HepG2 (cell line): ENCODE data around the gene BTN1A1. TPM values are rescaled to one million over a fixed set of nuclear protein-coding genes. Genes with fewer than 3 reads are reported as not detected.

Experiments
- BRF2 ChIP-seq: sonication (generic); formaldehyde crosslinking; IDR thresholded peaks from 2 replicates; pipeline ENCODE4 v1.8.1; 2022; ENCODE audit warnings: mild to moderate bottlenecking, missing genetic modification reagents
- FOSL1 ChIP-seq: sonication (generic); formaldehyde crosslinking; IDR thresholded peaks from 2 replicates; pipeline ENCODE4 v1.9.0; 2021; ENCODE audit warnings: missing genetic modification reagents, borderline replicate concordance
- FOXK2 ChIP-seq: fragments of 450-650 bp; IDR thresholded peaks from 2 replicates; pipeline ENCODE4 v1.6.1; 2016
- HDAC2 ChIP-seq: sonication (generic); formaldehyde crosslinking; IDR thresholded peaks from 2 replicates; pipeline ENCODE4 v1.4.0; 2020; ENCODE audit warnings: missing genetic modification reagents
- KLF9 ChIP-seq: IDR thresholded peaks from 2 replicates; pipeline ENCODE4 v1.6.1; 2016; ENCODE audit warnings: low read depth
- MLXIP ChIP-seq: sonication (generic); formaldehyde crosslinking; IDR thresholded peaks from 2 replicates; pipeline ENCODE4 v1.9.0; 2021; ENCODE audit warnings: missing genetic modification reagents, borderline replicate concordance
- NONO ChIP-seq, 2 experiments: fragments of 450-650 bp in 1 of 2; sonication (generic) in 1 of 2; formaldehyde crosslinking in 1 of 2; IDR thresholded peaks in 1 of 2; conservative IDR thresholded peaks in 1 of 2; 2 replicates each; pipeline versions ENCODE4 v1.6.1 to v1.8.0; 2017 to 2022; ENCODE audit warnings: mild to moderate bottlenecking in 1 of 2, missing genetic modification reagents in 1 of 2, moderate library complexity in 1 of 2
- NR2F1 ChIP-seq, 2 experiments: fragments of 450-650 bp in 1 of 2; formaldehyde crosslinking in 1 of 2; IDR thresholded peaks; 2 replicates each; pipeline versions ENCODE4 v1.5.0 to v1.6.1; 2016 to 2020; ENCODE audit warnings: mild to moderate bottlenecking in 1 of 2, missing compliant biosample characterization in 1 of 2, missing genetic modification reagents in 1 of 2, moderate library complexity in 1 of 2
- SAP130 ChIP-seq: IDR thresholded peaks from 2 replicates; pipeline ENCODE4 v1.6.1; 2016; ENCODE audit warnings: low read depth
- ZBTB49 ChIP-seq: sonication (generic); formaldehyde crosslinking; IDR thresholded peaks from 2 replicates; pipeline ENCODE4 v1.4.0; 2020; ENCODE audit warnings: missing genetic modification reagents, borderline replicate concordance
- ZNF18 ChIP-seq: sonication (generic); formaldehyde crosslinking; IDR thresholded peaks from 2 replicates; pipeline ENCODE4 v1.8.0; 2022; ENCODE audit warnings: mild to moderate bottlenecking, missing genetic modification reagents; ENCODE audit not compliant: insufficient replicate concordance
- ZNF354B ChIP-seq: sonication (generic); formaldehyde crosslinking; IDR thresholded peaks from 2 replicates; pipeline ENCODE4 v1.8.0; 2022; ENCODE audit warnings: mild to moderate bottlenecking, missing genetic modification reagents
- ZNF484 ChIP-seq: sonication (generic); formaldehyde crosslinking; IDR thresholded peaks from 2 replicates; pipeline ENCODE4 v1.5.1; 2020; ENCODE audit warnings: mild to moderate bottlenecking, low read depth, missing genetic modification reagents, borderline replicate concordance
- ZNF562 ChIP-seq: sonication (generic); formaldehyde crosslinking; IDR thresholded peaks from 2 replicates; pipeline ENCODE4 v1.8.0; 2022; ENCODE audit warnings: missing genetic modification reagents, borderline replicate concordance
- ZNF563 ChIP-seq: sonication (generic); formaldehyde crosslinking; IDR thresholded peaks from 2 replicates; pipeline ENCODE4 v1.8.0; 2022; ENCODE audit warnings: mild to moderate bottlenecking, moderate library complexity, missing genetic modification reagents
- ZNF570 ChIP-seq: sonication (generic); formaldehyde crosslinking; IDR thresholded peaks from 2 replicates; pipeline ENCODE4 v1.4.0; 2020; ENCODE audit warnings: mild to moderate bottlenecking, missing genetic modification reagents, borderline replicate concordance
- ZNF660 ChIP-seq: sonication (generic); formaldehyde crosslinking; IDR thresholded peaks from 2 replicates; pipeline ENCODE4 v1.5.1; 2020; ENCODE audit warnings: mild to moderate bottlenecking, low read depth, missing genetic modification reagents, borderline replicate concordance
- ZNF709 ChIP-seq: sonication (generic); formaldehyde crosslinking; IDR thresholded peaks from 2 replicates; pipeline ENCODE4 v1.5.0; 2020; ENCODE audit warnings: mild to moderate bottlenecking, missing genetic modification reagents
- polyA plus RNA-seq, 8 experiments: library from polyadenylated mRNA; depleted of rRNA in 3 of 8; stranded (reverse) in 7 of 8; unstranded in 1 of 8; fragments of >200 nt; fragmentation: Illumina TruSeq in 4 of 8; extraction: Trizol in 4 of 8; gene quantifications; 2 replicates each; pipeline versions ENCODE4 v1.2.1 to v1.2.3, GENCODE V29; 2011 to 2016; ENCODE audit warnings: low read depth in 4 of 8, missing spikeins in 1 of 8, mixed read lengths in 1 of 8; ENCODE audit not compliant: insufficient read depth in 1 of 8
- total RNA-seq, 5 experiments: library from RNA; depleted of rRNA; stranded (reverse); fragments of >200 nt; fragmentation: Illumina TruSeq; extraction: Trizol; gene quantifications; 2 replicates each; pipeline ENCODE4 v1.2.3, GENCODE V29; 2016; ENCODE audit warnings: low read depth in 1 of 5

BTN1A1 gene
- total and polyA plus RNA-seq, 2 of the 13 experiments (the other 11 are each of a cell fraction or from before 2014, with no cell fraction given) = 0.04 TPM; not detected in 1

GRCh38 chr6:26532699-26533531, 32.8 kb downstream of the BTN1A1 start (continued):
- TF ChIP-seq MLXIP (CRISPR knock-in tag) (no peak), NONO (IDR thresholded peaks at IDR 0.05) (no peak), NONO (CRISPR knock-in tag; conservative IDR thresholded peaks at IDR 0.05) (peak; percentile 62; the same call in 1 of the 2 replicates), BRF2 (CRISPR knock-in tag) (peak; percentile 77; the same call in 1 of the 2 replicates), ZNF562 (CRISPR knock-in tag) (no peak), ZBTB49 (CRISPR knock-in tag) (0 out of 2 replicates have a peak, but pooled peaks have one; percentile 17), SAP130 (CRISPR knock-in tag) (peak; percentile 73), ZNF660 (CRISPR knock-in tag) (no peak), FOXK2 (peak; percentile 83), KLF9 (CRISPR knock-in tag) (no peak), ZNF563 (CRISPR knock-in tag) (no peak; the same call in 1 of the 2 replicates), ZNF570 (CRISPR knock-in tag) (no peak), ZNF709 (peak; percentile 67; the same call in 1 of the 2 replicates), NR2F1 (CRISPR knock-in tag; IDR thresholded peaks at IDR 0.05) (no peak), HDAC2 (CRISPR knock-in tag) (peak; percentile 79), ZNF484 (CRISPR knock-in tag) (no peak), ZNF354B (CRISPR knock-in tag) (no peak), FOSL1 (CRISPR knock-in tag) (no peak), ZNF18 (CRISPR knock-in tag) (peak; percentile 51)
